GM21825 (cell line): ENCODE data around the gene ZNF600.
A peak's percentile ranks its signal among the peaks of the same experiment; 100 is the strongest.
"Not testable (repeated sequence)": the region's sequence is repeated elsewhere in the genome, so short reads cannot be mapped to it uniquely, and the experiment has no call there.

Experiments
- ATAC-seq: cut with Tn5 transposase; IDR thresholded peaks from one replicate; pipeline ENCODE4 v1.9.1; 2021; ENCODE audit warnings: mild to moderate bottlenecking, moderate library complexity; ENCODE audit not compliant: unreplicated experiment

Gene ZNF600

GRCh38 chr19:52742516-52742915, 44.1 kb downstream of the ZNF600 start:
- no peak for ATAC-seq

GRCh38 chr19:52741951-52742485, 44.6 kb downstream of the ZNF600 start:
- ATAC-seq: no peak

GRCh38 chr19:52741371-52741770, 45.2 kb downstream of the ZNF600 start:
- ATAC-seq: not testable (repeated sequence)

GRCh38 chr19:52739576-52739975, 47.0 kb downstream of the ZNF600 start:
- ATAC-seq: no peak

- no peak for ATAC-seq
These were observed 50.9 kb downstream of the ZNF600 start for GRCh38 chr19:52735734-52736133.

GRCh38 chr19:52734893-52735661, 51.5 kb downstream of the ZNF600 start, which contains the start of gene ZNF611:
ZNF611 (minus strand) TSS chr19:52735044; CDS start chr19:52715894, 19,150 bp downstream.
- ATAC-seq: peak; percentile 83

GRCh38 chr19:52734331-52734892, 52.2 kb downstream of the ZNF600 start:
- peak; percentile 17 for ATAC-seq

- ATAC-seq: not testable (repeated sequence)
These were observed 60.5 kb downstream of the ZNF600 start for GRCh38 chr19:52726051-52726450.

GRCh38 chr19:52725528-52725961, 61.0 kb downstream of the ZNF600 start:
- ATAC-seq: no peak

- no peak for ATAC-seq
These were observed 61.7 kb downstream of the ZNF600 start for GRCh38 chr19:52724701-52725514.

- not testable (repeated sequence) for ATAC-seq
These were observed 62.5 kb downstream of the ZNF600 start for GRCh38 chr19:52723907-52724598.

GRCh38 chr19:52722062-52723003, 64.3 kb downstream of the ZNF600 start:
- no peak for ATAC-seq

GRCh38 chr19:52720541-52720940, 66.0 kb downstream of the ZNF600 start:
- not testable (repeated sequence) for ATAC-seq

GRCh38 chr19:52716522-52716921, 70.1 kb downstream of the ZNF600 start:
- no peak for ATAC-seq

GRCh38 chr19:52715902-52716301, 70.7 kb downstream of the ZNF600 start:
- not testable (repeated sequence) for ATAC-seq

- not testable (repeated sequence) for ATAC-seq
These were observed 71.3 kb downstream of the ZNF600 start for GRCh38 chr19:52715330-52715729.
